ENCODE results near the gene SRD5A3. TPM values are rescaled to one million over a fixed set of nuclear protein-coding genes. Genes with fewer than 3 reads are reported as not detected.

SRD5A3 gene
- total and polyA plus RNA-seq, 9 of the 15 experiments (the other 6 are each of a cell fraction or from before 2014, with no cell fraction given), result 2.5 to 37.0 (median 13.3) TPM

DNA sequence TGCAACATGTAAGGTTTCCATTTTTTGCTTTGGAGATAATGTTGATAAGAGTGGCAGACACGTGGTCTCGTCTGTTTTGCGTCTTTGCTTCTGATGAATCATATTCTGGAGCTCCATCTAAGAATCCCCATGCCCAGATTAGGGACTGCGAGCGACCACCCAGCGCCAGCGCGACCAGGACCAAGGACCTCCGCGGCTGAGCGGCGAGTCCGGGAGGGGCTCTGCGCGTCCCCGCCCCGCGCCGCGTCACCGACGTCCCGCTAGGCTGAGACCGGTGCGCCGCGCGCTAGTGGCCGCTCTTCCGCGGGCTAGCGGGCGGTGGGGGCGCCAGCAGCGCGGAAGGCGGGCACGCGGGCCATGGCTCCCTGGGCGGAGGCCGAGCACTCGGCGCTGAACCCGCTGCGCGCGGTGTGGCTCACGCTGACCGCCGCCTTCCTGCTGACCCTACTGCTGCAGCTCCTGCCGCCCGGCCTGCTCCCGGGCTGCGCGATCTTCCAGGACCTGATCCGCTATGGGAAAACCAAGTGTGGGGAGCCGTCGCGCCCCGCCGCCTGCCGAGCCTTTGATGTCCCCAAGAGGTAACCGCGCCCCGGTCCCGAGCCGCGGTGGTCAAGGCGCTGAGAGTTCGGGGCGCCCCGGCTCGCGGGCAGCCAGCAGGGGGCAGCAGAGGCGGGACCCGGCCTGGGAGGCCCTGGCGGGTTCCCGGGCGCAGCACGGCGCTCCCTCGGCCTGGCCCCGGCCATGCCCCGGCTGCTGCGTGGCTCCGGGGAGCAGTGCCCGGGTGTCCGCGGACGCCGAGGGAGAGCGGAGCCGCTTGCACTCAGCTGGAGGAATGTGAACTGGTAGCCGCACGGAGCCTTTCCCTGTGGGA is at the start of gene SRD5A3 (continued):
- no peak for TF ChIP-seq MIER1 (IDR thresholded peaks at IDR 0.05; ENCODE audit: low read depth)
- no peak for TF ChIP-seq FOXJ3 (CRISPR knock-in tag; IDR thresholded peaks at IDR 0.05)
- no peak for TF ChIP-seq FOXK2 (conservative IDR thresholded peaks at IDR 0.05 in 1 of 2, IDR thresholded peaks at IDR 0.05 in 1 of 2; ENCODE audit: low read depth in 2 of 2)
- TF ChIP-seq PTRF (tag; IDR thresholded peaks at IDR 0.05), result no peak
- peak; percentile 71 to 73 for TF ChIP-seq RAD21 (CRISPR knock-in tag; conservative IDR thresholded peaks at IDR 0.05 in 1 of 2, IDR thresholded peaks at IDR 0.05 in 1 of 2)
- TF ChIP-seq SIX5 (IDR thresholded peaks at IDR 0.05; ENCODE audit: borderline replicate concordance in 1 of 2, insufficient read depth in 1 of 2, low read depth in 1 of 2, low read length in 2 of 2), result no peak
- TF ChIP-seq ZNF408 (CRISPR knock-in tag; IDR thresholded peaks at IDR 0.05; ENCODE audit: low read depth), result no peak
- TF ChIP-seq, protein P1, sequence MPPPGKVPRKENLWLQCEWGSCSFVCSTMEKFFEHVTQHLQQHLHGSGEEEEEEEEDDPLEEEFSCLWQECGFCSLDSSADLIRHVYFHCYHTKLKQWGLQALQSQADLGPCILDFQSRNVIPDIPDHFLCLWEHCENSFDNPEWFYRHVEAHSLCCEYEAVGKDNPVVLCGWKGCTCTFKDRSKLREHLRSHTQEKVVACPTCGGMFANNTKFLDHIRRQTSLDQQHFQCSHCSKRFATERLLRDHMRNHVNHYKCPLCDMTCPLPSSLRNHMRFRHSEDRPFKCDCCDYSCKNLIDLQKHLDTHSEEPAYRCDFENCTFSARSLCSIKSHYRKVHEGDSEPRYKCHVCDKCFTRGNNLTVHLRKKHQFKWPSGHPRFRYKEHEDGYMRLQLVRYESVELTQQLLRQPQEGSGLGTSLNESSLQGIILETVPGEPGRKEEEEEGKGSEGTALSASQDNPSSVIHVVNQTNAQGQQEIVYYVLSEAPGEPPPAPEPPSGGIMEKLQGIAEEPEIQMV (tag; conservative IDR thresholded peaks at IDR 0.05; ENCODE audit: low read depth), result no peak
- TF ChIP-seq ZBTB8A (IDR thresholded peaks at IDR 0.05; ENCODE audit: partially characterized antibody), result no peak
- TF ChIP-seq, protein P2, sequence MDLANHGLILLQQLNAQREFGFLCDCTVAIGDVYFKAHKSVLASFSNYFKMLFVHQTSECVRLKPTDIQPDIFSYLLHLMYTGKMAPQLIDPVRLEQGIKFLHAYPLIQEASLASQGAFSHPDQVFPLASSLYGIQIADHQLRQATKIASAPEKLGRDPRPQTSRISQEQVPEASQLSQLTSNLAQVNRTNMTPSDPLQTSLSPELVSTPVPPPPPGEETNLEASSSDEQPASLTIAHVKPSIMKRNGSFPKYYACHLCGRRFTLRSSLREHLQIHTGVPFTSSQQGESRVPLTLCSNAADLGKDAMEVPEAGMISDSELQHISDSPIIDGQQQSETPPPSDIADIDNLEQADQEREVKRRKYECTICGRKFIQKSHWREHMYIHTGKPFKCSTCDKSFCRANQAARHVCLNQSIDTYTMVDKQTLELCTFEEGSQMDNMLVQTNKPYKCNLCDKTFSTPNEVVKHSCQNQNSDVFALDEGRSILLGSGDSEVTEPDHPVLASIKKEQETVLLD (IDR thresholded peaks at IDR 0.05), result peak; percentile 19; the same call in 1 of the 2 replicates
- TF ChIP-seq, protein P3, sequence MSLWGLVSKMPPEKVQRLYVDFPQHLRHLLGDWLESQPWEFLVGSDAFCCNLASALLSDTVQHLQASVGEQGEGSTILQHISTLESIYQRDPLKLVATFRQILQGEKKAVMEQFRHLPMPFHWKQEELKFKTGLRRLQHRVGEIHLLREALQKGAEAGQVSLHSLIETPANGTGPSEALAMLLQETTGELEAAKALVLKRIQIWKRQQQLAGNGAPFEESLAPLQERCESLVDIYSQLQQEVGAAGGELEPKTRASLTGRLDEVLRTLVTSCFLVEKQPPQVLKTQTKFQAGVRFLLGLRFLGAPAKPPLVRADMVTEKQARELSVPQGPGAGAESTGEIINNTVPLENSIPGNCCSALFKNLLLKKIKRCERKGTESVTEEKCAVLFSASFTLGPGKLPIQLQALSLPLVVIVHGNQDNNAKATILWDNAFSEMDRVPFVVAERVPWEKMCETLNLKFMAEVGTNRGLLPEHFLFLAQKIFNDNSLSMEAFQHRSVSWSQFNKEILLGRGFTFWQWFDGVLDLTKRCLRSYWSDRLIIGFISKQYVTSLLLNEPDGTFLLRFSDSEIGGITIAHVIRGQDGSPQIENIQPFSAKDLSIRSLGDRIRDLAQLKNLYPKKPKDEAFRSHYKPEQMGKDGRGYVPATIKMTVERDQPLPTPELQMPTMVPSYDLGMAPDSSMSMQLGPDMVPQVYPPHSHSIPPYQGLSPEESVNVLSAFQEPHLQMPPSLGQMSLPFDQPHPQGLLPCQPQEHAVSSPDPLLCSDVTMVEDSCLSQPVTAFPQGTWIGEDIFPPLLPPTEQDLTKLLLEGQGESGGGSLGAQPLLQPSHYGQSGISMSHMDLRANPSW (CRISPR knock-in tag; IDR thresholded peaks at IDR 0.05), result no peak; the same call in 1 of the 2 replicates
- no peak for TF ChIP-seq XRCC4 (IDR thresholded peaks at IDR 0.05; ENCODE audit: extremely low read depth, insufficient read depth, insufficient read length)
- no peak for TF ChIP-seq MEF2D (tag; conservative IDR thresholded peaks at IDR 0.05; ENCODE audit: low read depth)
- no peak for TF ChIP-seq NELFE (IDR thresholded peaks at IDR 0.05; ENCODE audit: insufficient read depth, insufficient read length)
- no peak for TF ChIP-seq RFX7 (CRISPR knock-in tag; IDR thresholded peaks at IDR 0.05)
- no peak for TF ChIP-seq ZKSCAN8 (CRISPR knock-in tag; IDR thresholded peaks at IDR 0.05)
- 0 out of 2 replicates have a peak, but pooled peaks have one; percentile 45 for TF ChIP-seq KLF13 (tag; IDR thresholded peaks at IDR 0.05; ENCODE audit: borderline replicate concordance, low read depth)
- TF ChIP-seq CC2D1A (IDR thresholded peaks at IDR 0.05), result no peak
- no peak for TF ChIP-seq ZNF324 (CRISPR knock-in tag; IDR thresholded peaks at IDR 0.05)
